ENCODE measurements around the gene ARPC1B. TPM values are rescaled to one million over a fixed set of nuclear protein-coding genes. Genes with fewer than 3 reads are reported as not detected.
A peak's percentile ranks its signal among the peaks of the same experiment; 100 is the strongest.

Gene ARPC1B
- total and polyA plus RNA-seq, 2 of the 8 experiments (the other 6 are each of a cell fraction or from before 2014, with no cell fraction given), result 64.5 to 115 TPM

- no peaks in the 10 kb centered on the region for H3K23me2 ChIP-seq (ENCODE audit: low read depth, low read length)
- WGBS, 2 experiments (ENCODE audit: extremely low coverage in 1 of 2, insufficient coverage in 1 of 2, insufficient read length in 1 of 2, insufficient replicate concordance in 2 of 2, low coverage in 1 of 2, low lambda C conversion rate in 2 of 2, missing lambda C conversion rate in 1 of 2), result 89% methylated on average over 9 of the region's 9 CpGs; no CpG with 5 or more reads in 1 of the 2 experiments
- no peaks in the 10 kb centered on the region for H3K27me3 ChIP-seq (replicated peaks in 1 of 4; ENCODE audit: control insufficient read depth in 3 of 4, extremely low read depth in 1 of 4, insufficient read depth in 3 of 4, low read length in 3 of 4)
- H2AFZ ChIP-seq (ENCODE audit: low read length), result no peak overlapping the region
- no peak overlapping the region for H4K91ac ChIP-seq (replicated peaks; ENCODE audit: insufficient read length, low read length)
- H4K20me1 ChIP-seq (replicated peaks in 1 of 2; ENCODE audit: control insufficient read depth in 1 of 2, insufficient read depth in 2 of 2, low read length in 2 of 2), result peaks cover 11% of the 10 kb centered on the region in 2 experiments
- H3K79me2 ChIP-seq (ENCODE audit: control insufficient read depth in 1 of 2, insufficient read depth in 2 of 2, low read length in 2 of 2), result peaks cover 0 to 2% of the 10 kb centered on the region in 2 experiments; a peak in 1 of 4 replicates
- no peak overlapping the region for H2BK5ac ChIP-seq (ENCODE audit: low read depth, low read length)
- no peak overlapping the region for H3K9ac ChIP-seq (replicated peaks in 1 of 4; ENCODE audit: extremely low read depth in 1 of 4, low read depth in 3 of 4, low read length in 3 of 4)
- H2BK120ac ChIP-seq (replicated peaks; ENCODE audit: low read depth, low read length), result no peak overlapping the region
- H2BK15ac ChIP-seq (ENCODE audit: low read length), result no peak overlapping the region
- no peak overlapping the region for H3K4me2 ChIP-seq (ENCODE audit: insufficient read depth in 1 of 2, low read depth in 2 of 2, low read length in 2 of 2)
- no peak overlapping the region for H2BK20ac ChIP-seq (ENCODE audit: low read length)
- no peak overlapping the region for H2AK5ac ChIP-seq (ENCODE audit: low read depth, low read length)
- peaks cover 2 to 26% (median 16%) of the 10 kb centered on the region in 4 experiments; a peak in 6 of 8 replicates for H3K36me3 ChIP-seq (ENCODE audit: control insufficient read depth in 2 of 4, insufficient read depth in 4 of 4, low read length in 3 of 4)
- POLR2A ChIA-PET (ENCODE audit: partially characterized antibody), result interaction anchor here (1.2 to 1.9 kb wide), 2 partner anchors 14 to 22 kb away, joined by 4 to 5 read pairs; partner anchors contain the start of genes BUD31 and PDAP1
- H3K14ac ChIP-seq (ENCODE audit: insufficient read length), result no peak overlapping the region
- H3K23ac ChIP-seq (ENCODE audit: insufficient read length), result no peak overlapping the region
- H3K9me3 ChIP-seq (ENCODE audit: insufficient read depth in 2 of 2, low read depth in 1 of 2, low read length in 1 of 2), result no peaks in the 10 kb centered on the region
- no peak overlapping the region for H3K27ac ChIP-seq (ENCODE audit: low read depth, low read length)
- no peak overlapping the region for H4K8ac ChIP-seq (ENCODE audit: extremely low read depth, insufficient read depth, low read length)
- no peak overlapping the region for H3K56ac ChIP-seq (replicated peaks; ENCODE audit: insufficient read length, low read depth, low read length)
- CTCF ChIA-PET (ENCODE audit: partially characterized antibody), result interaction anchor here (0.6 to 2.5 kb wide), 10 partner anchors 9 to 451 kb away, joined by 3 to 14 read pairs (median 4); partner anchors contain the start of genes BUD31 and PDAP1
- DNase-seq (ENCODE audit: low read depth in 1 of 2, low spot score in 2 of 2) (no peak), FAIRE-seq (no peak)
- H2BK12ac ChIP-seq (ENCODE audit: low read depth, low read length), result no peak overlapping the region
- peaks cover 6% of the 10 kb centered on the region for H3K79me1 ChIP-seq (ENCODE audit: low read depth, low read length)
- H3K4me3 ChIP-seq (ENCODE audit: extremely low read depth in 1 of 4, insufficient read depth in 2 of 4, low read depth in 3 of 4, low read length in 4 of 4), result no peak overlapping the region
- no peak overlapping the region for H4K5ac ChIP-seq (ENCODE audit: insufficient read length, low read depth, low read length)
- H3K4ac ChIP-seq (replicated peaks; ENCODE audit: insufficient read length, low read depth, low read length), result no peak overlapping the region
- no peaks in the 10 kb centered on the region for H3K4me1 ChIP-seq (replicated peaks in 1 of 4; ENCODE audit: control insufficient read depth in 3 of 4, insufficient read depth in 4 of 4, low read length in 3 of 4)
- no peak overlapping the region for H3K18ac ChIP-seq (ENCODE audit: extremely low read depth, low read length)
- TF ChIP-seq KDM1A (IDR thresholded peaks at IDR 0.05; ENCODE audit: borderline replicate concordance, low read length) (peak; percentile 69; the same call in 1 of the 2 replicates), KDM5A (IDR thresholded peaks at IDR 0.05; ENCODE audit: low read length) (no peak), CTCF (IDR thresholded peaks at IDR 0.05; ENCODE audit: control extremely low read depth in 1 of 3, insufficient read depth in 1 of 3, low read depth in 1 of 3, low read length in 3 of 3) (peak in 2 of 3 experiments; percentile 40 to 46; a peak in 3 of 4 replicates), SIRT6 (IDR thresholded peaks at IDR 0.05; ENCODE audit: low read length) (no peak), ATF2 (IDR thresholded peaks at IDR 0.05; ENCODE audit: low read length) (no peak), YY1 (IDR thresholded peaks at IDR 0.05; ENCODE audit: low read depth, low read length) (no peak), JUN (IDR thresholded peaks at IDR 0.05; ENCODE audit: low read depth, low read length) (no peak), RAD21 (IDR thresholded peaks at IDR 0.05 in 1 of 2, conservative IDR thresholded peaks at IDR 0.05 in 1 of 2; ENCODE audit: low read depth in 2 of 2, low read length in 2 of 2) (peak; percentile 43 to 52)
Measured at GRCh38 chr7:99386584-99387238, 12.2 kb downstream of the ARPC1B start.

Data from H1 (cell line).